ENCODE results near the gene ATF7. TPM values are rescaled to one million over a fixed set of nuclear protein-coding genes. Genes with fewer than 3 reads are reported as not detected.
A peak's percentile ranks its signal among the peaks of the same experiment; 100 is the strongest.

ATF7 gene
- polyA plus RNA-seq, 2 of the 4 experiments (the other 2 are of a cell fraction) = 22.9 to 38.9 TPM

DNA sequence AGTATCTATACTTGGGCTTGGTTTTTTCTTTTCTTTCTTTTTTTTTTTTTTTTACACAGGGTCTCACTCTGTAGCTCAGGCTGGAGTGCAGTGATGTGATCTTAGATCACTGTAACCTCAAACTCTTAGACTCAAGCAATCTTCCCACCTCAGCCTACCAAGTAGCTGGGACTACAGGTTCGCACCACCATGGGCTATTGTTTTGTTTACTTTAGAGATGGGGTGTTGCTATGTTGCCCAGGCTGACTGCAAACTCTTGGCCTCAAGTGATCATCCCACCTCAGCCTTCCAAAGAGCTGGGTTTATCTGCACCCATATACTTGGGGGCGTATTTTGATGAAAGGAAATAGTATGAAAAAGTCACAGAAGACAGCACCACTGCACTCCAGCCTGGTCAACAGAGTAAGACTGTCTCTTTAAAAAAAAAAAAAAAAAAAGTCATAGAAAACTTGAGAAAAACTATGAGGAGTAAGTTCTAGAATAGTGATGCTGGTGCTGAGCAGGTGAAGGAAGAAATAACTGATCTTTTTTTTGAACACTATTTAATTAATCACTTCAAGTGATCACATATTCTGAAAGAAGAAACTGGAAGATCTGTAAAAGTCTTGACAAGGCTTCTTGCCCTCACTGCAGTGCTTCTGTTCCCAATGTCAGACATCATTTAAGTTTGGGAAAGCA is 65.1 kb downstream of the ATF7 start:
- no peaks in the 10 kb centered on the region for H3K9me3 ChIP-seq
- 57% methylated on average over 2 of the region's 2 CpGs for WGBS (ENCODE audit: missing lambda C conversion rate)
- ChIA-PET POLR2A (interaction anchor here (0.6 to 1.0 kb wide), 4 partner anchors 26 to 115 kb away, joined by 3 to 7 read pairs (median 4); partner anchors contain the start of gene TARBP2), CTCF (interaction anchor here (0.9 to 2.7 kb wide), 3 partner anchors 18 to 79 kb away, joined by 3 to 15 read pairs (median 3); partner anchors contain the start of gene ATF7)
- peak overlapping the region; percentile 71 to 87 for H3K27ac ChIP-seq
- ATAC-seq (peak in 1 of 2 experiments; percentile 63; a peak in 4 of 6 replicates), DNase-seq (ENCODE audit: low read depth in 1 of 2, low spot score in 1 of 2) (no peak), FAIRE-seq (no peak)
- 0 out of 3 replicates have a peak overlapping the region, but pooled peaks have one; percentile 7 for H3K4me3 ChIP-seq
- TF ChIP-seq, protein P1, sequence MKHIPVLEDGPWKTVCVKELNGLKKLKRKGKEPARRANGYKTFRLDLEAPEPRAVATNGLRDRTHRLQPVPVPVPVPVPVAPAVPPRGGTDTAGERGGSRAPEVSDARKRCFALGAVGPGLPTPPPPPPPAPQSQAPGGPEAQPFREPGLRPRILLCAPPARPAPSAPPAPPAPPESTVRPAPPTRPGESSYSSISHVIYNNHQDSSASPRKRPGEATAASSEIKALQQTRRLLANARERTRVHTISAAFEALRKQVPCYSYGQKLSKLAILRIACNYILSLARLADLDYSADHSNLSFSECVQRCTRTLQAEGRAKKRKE (CRISPR knock-in tag; IDR thresholded peaks at IDR 0.05; ENCODE audit: low read depth) = no peak
- no peak for TF ChIP-seq HOXB5 (CRISPR knock-in tag; IDR thresholded peaks at IDR 0.05)
- TF ChIP-seq FOSB (CRISPR knock-in tag; IDR thresholded peaks at IDR 0.05) = no peak
- TF ChIP-seq, protein P2, sequence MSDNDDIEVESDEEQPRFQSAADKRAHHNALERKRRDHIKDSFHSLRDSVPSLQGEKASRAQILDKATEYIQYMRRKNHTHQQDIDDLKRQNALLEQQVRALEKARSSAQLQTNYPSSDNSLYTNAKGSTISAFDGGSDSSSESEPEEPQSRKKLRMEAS (IDR thresholded peaks at IDR 0.05) = no peak
- no peak for TF ChIP-seq BHLHE40 (IDR thresholded peaks at IDR 0.05; ENCODE audit: low read depth, low read length)
- no peak for TF ChIP-seq MAZ (IDR thresholded peaks at IDR 0.05; ENCODE audit: borderline replicate concordance, low read depth, low read length)
- no peak for TF ChIP-seq NR3C1 (IDR thresholded peaks at IDR 0.05)
- TF ChIP-seq NFE2L2 (conservative IDR thresholded peaks at IDR 0.05; ENCODE audit: low read length) = no peak
- no peak for TF ChIP-seq HDAC2 (IDR thresholded peaks at IDR 0.05)
- TF ChIP-seq, protein P3, sequence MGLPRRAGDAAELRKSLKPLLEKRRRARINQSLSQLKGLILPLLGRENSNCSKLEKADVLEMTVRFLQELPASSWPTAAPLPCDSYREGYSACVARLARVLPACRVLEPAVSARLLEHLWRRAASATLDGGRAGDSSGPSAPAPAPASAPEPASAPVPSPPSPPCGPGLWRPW (IDR thresholded peaks at IDR 0.05) = no peak
- TF ChIP-seq CEBPB (IDR thresholded peaks at IDR 0.05) = no peak
- TF ChIP-seq EHMT2 (IDR thresholded peaks at IDR 0.05; ENCODE audit: low read depth) = no peak
- TF ChIP-seq SMC3 (IDR thresholded peaks at IDR 0.05) = no peak
- no peak for TF ChIP-seq HOXA7 (CRISPR knock-in tag; IDR thresholded peaks at IDR 0.05)
- TF ChIP-seq, protein P4, sequence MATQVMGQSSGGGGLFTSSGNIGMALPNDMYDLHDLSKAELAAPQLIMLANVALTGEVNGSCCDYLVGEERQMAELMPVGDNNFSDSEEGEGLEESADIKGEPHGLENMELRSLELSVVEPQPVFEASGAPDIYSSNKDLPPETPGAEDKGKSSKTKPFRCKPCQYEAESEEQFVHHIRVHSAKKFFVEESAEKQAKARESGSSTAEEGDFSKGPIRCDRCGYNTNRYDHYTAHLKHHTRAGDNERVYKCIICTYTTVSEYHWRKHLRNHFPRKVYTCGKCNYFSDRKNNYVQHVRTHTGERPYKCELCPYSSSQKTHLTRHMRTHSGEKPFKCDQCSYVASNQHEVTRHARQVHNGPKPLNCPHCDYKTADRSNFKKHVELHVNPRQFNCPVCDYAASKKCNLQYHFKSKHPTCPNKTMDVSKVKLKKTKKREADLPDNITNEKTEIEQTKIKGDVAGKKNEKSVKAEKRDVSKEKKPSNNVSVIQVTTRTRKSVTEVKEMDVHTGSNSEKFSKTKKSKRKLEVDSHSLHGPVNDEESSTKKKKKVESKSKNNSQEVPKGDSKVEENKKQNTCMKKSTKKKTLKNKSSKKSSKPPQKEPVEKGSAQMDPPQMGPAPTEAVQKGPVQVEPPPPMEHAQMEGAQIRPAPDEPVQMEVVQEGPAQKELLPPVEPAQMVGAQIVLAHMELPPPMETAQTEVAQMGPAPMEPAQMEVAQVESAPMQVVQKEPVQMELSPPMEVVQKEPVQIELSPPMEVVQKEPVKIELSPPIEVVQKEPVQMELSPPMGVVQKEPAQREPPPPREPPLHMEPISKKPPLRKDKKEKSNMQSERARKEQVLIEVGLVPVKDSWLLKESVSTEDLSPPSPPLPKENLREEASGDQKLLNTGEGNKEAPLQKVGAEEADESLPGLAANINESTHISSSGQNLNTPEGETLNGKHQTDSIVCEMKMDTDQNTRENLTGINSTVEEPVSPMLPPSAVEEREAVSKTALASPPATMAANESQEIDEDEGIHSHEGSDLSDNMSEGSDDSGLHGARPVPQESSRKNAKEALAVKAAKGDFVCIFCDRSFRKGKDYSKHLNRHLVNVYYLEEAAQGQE (IDR thresholded peaks at IDR 0.05) = no peak
- no peak for TF ChIP-seq CBX8 (IDR thresholded peaks at IDR 0.05)
- no peak for TF ChIP-seq MYC (IDR thresholded peaks at IDR 0.05; ENCODE audit: borderline replicate concordance, low read length)
- TF ChIP-seq PHF8 (IDR thresholded peaks at IDR 0.05; ENCODE audit: borderline replicate concordance, low read depth) = no peak
- H3K4me2 ChIP-seq = peak overlapping the region; percentile 74
- H3K4me1 ChIP-seq = peaks cover 66% of the 10 kb centered on the region

DNA sequence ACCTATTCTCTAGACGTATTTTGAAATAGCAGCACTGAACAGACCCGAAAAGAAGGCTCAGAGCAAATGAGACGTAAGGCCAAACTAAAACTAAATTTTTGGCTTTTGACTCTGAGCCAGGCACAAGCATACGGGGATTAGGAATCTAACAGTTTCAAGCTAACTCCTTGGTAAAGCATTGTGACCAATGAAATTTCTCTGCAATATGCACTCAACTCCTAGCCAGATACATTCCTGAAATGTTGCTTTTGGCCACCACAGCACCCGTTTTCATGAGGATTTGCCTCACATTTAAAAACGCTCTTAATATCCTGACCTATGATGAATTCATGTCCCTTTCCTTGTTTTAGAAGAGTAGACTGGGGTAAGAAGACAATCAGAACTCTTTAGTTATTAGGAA is 65.8 kb downstream of the ATF7 start:
- Histone ChIP-seq H3K4me1 (peaks cover 66% of the 10 kb centered on the region), H3K4me3 (no peak overlapping the region), H3K9me3 (no peaks in the 10 kb centered on the region), H3K27ac (peak overlapping the region; percentile 71 to 87), H3K4me2 (peak overlapping the region; percentile 74)
- FAIRE-seq (no peak), DNase-seq (ENCODE audit: low read depth in 1 of 2, low spot score in 1 of 2) (no peak), ATAC-seq (no peak)
- TF ChIP-seq RNF2 (IDR thresholded peaks at IDR 0.05; ENCODE audit: borderline replicate concordance, low read depth) (no peak), JUN (IDR thresholded peaks at IDR 0.05) (no peak), POLR2A (IDR thresholded peaks at IDR 0.05; ENCODE audit: low read length) (no peak), CBX2 (IDR thresholded peaks at IDR 0.05; ENCODE audit: borderline replicate concordance, low read depth) (no peak), ZNF302 (CRISPR knock-in tag; IDR thresholded peaks at IDR 0.05) (no peak), EHF (CRISPR knock-in tag; IDR thresholded peaks at IDR 0.05) (no peak), HOXB13 (CRISPR knock-in tag; IDR thresholded peaks at IDR 0.05; ENCODE audit: low read depth) (no peak), CBX8 (IDR thresholded peaks at IDR 0.05) (no peak), FOXS1 (CRISPR knock-in tag; IDR thresholded peaks at IDR 0.05) (no peak), MAFK (IDR thresholded peaks at IDR 0.05; ENCODE audit: partially characterized antibody) (no peak)
- TF ChIP-seq, protein P5, sequence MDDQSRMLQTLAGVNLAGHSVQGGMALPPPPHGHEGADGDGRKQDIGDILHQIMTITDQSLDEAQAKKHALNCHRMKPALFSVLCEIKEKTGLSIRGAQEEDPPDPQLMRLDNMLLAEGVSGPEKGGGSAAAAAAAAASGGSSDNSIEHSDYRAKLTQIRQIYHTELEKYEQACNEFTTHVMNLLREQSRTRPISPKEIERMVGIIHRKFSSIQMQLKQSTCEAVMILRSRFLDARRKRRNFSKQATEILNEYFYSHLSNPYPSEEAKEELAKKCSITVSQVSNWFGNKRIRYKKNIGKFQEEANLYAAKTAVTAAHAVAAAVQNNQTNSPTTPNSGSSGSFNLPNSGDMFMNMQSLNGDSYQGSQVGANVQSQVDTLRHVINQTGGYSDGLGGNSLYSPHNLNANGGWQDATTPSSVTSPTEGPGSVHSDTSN (IDR thresholded peaks at IDR 0.05) = no peak
- TF ChIP-seq, protein P3 (IDR thresholded peaks at IDR 0.05) = no peak
- TF ChIP-seq, protein P6, sequence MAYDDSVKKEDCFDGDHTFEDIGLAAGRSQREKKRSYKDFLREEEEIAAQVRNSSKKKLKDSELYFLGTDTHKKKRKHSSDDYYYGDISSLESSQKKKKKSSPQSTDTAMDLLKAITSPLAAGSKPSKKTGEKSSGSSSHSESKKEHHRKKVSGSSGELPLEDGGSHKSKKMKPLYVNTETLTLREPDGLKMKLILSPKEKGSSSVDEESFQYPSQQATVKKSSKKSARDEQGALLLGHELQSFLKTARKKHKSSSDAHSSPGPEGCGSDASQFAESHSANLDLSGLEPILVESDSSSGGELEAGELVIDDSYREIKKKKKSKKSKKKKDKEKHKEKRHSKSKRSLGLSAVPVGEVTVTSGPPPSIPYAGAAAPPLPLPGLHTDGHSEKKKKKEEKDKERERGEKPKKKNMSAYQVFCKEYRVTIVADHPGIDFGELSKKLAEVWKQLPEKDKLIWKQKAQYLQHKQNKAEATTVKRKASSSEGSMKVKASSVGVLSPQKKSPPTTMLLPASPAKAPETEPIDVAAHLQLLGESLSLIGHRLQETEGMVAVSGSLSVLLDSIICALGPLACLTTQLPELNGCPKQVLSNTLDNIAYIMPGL (CRISPR knock-in tag; IDR thresholded peaks at IDR 0.05; ENCODE audit: borderline replicate concordance) = no peak
- POLR2A ChIA-PET = interaction anchor here (0.6 kb wide), 1 partner anchor 27 kb away, joined by 7 read pairs; no protein-coding TSS in a partner anchor
- CTCF ChIA-PET = interaction anchor here (0.9 to 2.7 kb wide), 4 partner anchors 17 to 115 kb away, joined by 3 to 15 read pairs (median 7); partner anchors contain the start of genes ATF7 and ATP5MC2
- WGBS (ENCODE audit: missing lambda C conversion rate) = 60% methylated on average over 6 of the region's 6 CpGs
